ENCODE data around the gene NCAPG. TPM values are rescaled to one million over a fixed set of nuclear protein-coding genes. Genes with fewer than 3 reads are reported as not detected.

NCAPG gene
- polyA plus RNA-seq, 1 experiment: 9.1 TPM

GRCh38 chr4:17866810-17867209 lies 56.0 kb downstream of the NCAPG start:
- H3K27ac ChIP-seq (ENCODE audit: low read depth, low read length): no peak overlapping the region
- ChIA-PET CTCF (no interaction called here), POLR2A (no interaction called here)
- H3K9me3 ChIP-seq (ENCODE audit: control insufficient read depth, insufficient read depth, low read length): peaks cover 3% of the 10 kb centered on the region; the same call in 1 of the 2 replicates
- no peaks in the 10 kb centered on the region for H3K27me3 ChIP-seq (ENCODE audit: control insufficient read depth, insufficient read depth, low read length)
- DNase-seq (ENCODE audit: low read depth, low spot score): no peak
- TF ChIP-seq CTCF (IDR thresholded peaks at IDR 0.05; ENCODE audit: low read depth, low read length): no peak
- H3K4me3 ChIP-seq (ENCODE audit: low read depth, low read length): no peak overlapping the region

- Histone ChIP-seq H3K9me3 (ENCODE audit: control insufficient read depth, insufficient read depth, low read length) (peaks cover under 1% of the 10 kb centered on the region; the same call in 1 of the 2 replicates), H3K4me3 (ENCODE audit: low read depth, low read length) (no peak overlapping the region), H3K27me3 (ENCODE audit: control insufficient read depth, insufficient read depth, low read length) (no peaks in the 10 kb centered on the region), H3K27ac (ENCODE audit: low read depth, low read length) (no peak overlapping the region)
- no peak for TF ChIP-seq CTCF (IDR thresholded peaks at IDR 0.05; ENCODE audit: low read depth, low read length)
- no peak for DNase-seq (ENCODE audit: low read depth, low spot score)
- ChIA-PET POLR2A (no interaction called here), CTCF (no interaction called here)
Observed at GRCh38 chr4:17867276-17867675, 56.5 kb downstream of the NCAPG start.

- H3K27me3 ChIP-seq (ENCODE audit: control insufficient read depth, insufficient read depth, low read length): no peaks in the 10 kb centered on the region
Observed at GRCh38 chr4:17869327-17869726, 58.5 kb downstream of the NCAPG start.

GRCh38 chr4:17875402-17876070 lies 64.8 kb downstream of the NCAPG start:
- TF ChIP-seq CTCF (IDR thresholded peaks at IDR 0.05; ENCODE audit: low read depth, low read length): no peak
- CTCF ChIA-PET: no interaction called here
- Histone ChIP-seq H3K27me3 (ENCODE audit: control insufficient read depth, insufficient read depth, low read length) (no peaks in the 10 kb centered on the region), H3K9me3 (ENCODE audit: control insufficient read depth, insufficient read depth, low read length) (no peaks in the 10 kb centered on the region), H3K27ac (ENCODE audit: low read depth, low read length) (no peak overlapping the region), H3K4me3 (ENCODE audit: low read depth, low read length) (no peak overlapping the region)
- DNase-seq (ENCODE audit: low read depth, low spot score): no peak
- POLR2A ChIA-PET: no interaction called here

More at GRCh38 chr4:17869327-17869726, 58.5 kb downstream of the NCAPG start:
- no peak for TF ChIP-seq CTCF (IDR thresholded peaks at IDR 0.05; ENCODE audit: low read depth, low read length)
- H3K9me3 ChIP-seq (ENCODE audit: control insufficient read depth, insufficient read depth, low read length): no peaks in the 10 kb centered on the region
- DNase-seq (ENCODE audit: low read depth, low spot score): peak; percentile 37
- H3K27ac ChIP-seq (ENCODE audit: low read depth, low read length): no peak overlapping the region
- ChIA-PET POLR2A (no interaction called here), CTCF (interaction anchor here (0.5 to 1.0 kb wide), 2 partner anchors 52 to 229 kb away, joined by 4 to 5 read pairs; no protein-coding TSS in a partner anchor)
- no peak overlapping the region for H3K4me3 ChIP-seq (ENCODE audit: low read depth, low read length)

- Histone ChIP-seq H3K27me3 (ENCODE audit: control insufficient read depth, insufficient read depth, low read length) (no peaks in the 10 kb centered on the region), H3K27ac (ENCODE audit: low read depth, low read length) (no peak overlapping the region), H3K4me3 (ENCODE audit: low read depth, low read length) (no peak overlapping the region), H3K9me3 (ENCODE audit: control insufficient read depth, insufficient read depth, low read length) (no peaks in the 10 kb centered on the region)
- ChIA-PET CTCF (no interaction called here), POLR2A (no interaction called here)
- TF ChIP-seq CTCF (IDR thresholded peaks at IDR 0.05; ENCODE audit: low read depth, low read length): no peak
- no peak for DNase-seq (ENCODE audit: low read depth, low spot score)
Observed at GRCh38 chr4:17876943-17877342, 66.2 kb downstream of the NCAPG start.
